ENCODE results near the gene HVCN1.

DNA sequence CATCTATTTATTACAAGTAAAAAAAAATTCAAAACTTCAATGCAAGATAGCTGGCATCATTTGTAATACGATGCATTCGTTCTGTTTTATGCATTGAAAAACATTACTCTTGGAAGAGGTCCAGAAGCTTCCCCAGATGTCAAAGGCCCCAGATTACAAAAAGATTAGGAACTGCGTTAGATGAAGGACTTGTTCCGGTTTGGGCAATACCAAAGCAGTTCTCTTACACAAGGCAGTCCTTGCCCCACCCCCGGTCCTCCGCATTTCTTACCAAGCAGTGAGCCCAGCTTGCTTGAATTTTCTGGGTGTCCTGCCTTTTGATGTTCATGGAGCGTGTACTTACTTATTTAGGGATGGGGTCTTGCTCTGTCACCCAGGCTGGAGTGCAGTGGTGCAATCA, 4.8 kb upstream of the HVCN1 start:
- TF ChIP-seq CTCF (IDR thresholded peaks at IDR 0.05) (no peak), POLR2A (IDR thresholded peaks at IDR 0.05) (no peak)
